HG03159 (cell line): ENCODE data around the gene BRME1.

ENCODE experiments used
- ATAC-seq: cut with Tn5 transposase; IDR thresholded peaks from one replicate; pipeline ENCODE4 v1.9.1; 2021; ENCODE audit warnings: mild to moderate bottlenecking, moderate library complexity; ENCODE audit not compliant: unreplicated experiment

The BRME1 gene

DNA sequence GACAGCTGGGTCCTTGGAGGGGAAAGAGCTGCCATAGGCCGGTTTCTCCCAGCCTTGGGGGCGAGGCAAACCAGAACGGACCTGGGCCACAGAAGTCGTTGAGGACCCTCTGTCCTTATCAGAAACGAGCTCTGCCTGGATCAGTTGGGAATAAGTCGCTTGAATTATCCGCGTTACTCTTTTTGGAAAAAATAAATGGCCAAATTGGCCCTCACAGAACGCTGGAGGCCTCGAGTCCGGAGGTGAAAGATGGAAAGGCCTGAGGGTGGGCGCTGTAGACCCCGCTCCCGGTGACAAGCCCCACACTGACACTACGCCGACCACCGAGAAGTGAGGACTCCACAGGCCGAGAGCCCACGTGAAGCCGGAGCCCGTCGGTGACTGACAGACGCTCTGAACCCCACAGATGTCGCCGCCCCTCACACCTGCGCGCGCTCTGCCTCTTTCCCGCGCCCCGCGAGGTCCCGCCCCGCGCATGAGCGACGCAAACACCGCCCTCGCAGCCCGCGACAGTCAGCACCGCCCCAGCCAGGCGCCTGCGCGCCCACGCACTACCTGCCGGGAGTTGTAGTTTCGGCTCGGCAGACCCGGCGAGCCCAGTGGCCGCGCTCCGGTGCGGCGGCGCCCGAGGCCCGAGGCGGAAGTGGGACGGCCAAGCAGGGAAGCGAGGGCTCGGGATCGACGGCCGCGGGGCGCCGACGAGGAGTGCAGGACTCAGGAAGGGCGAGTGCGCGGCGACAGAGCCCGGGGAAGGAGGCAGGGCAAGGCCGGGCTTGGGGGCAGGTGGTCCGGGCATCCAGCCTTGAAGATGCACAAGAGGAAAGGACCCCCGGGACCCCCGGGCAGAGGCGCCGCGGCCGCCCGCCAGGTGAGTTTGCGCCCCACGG lies at the start of gene BRME1, which contains the start of gene CC2D1A:
TSS of gene BRME1 (minus strand) at position 484 of the 887 bp plus-strand sequence. CDS start 1,225 bp downstream, outside the sequence.
TSS of gene CC2D1A (plus strand) at position 568 of the 887 bp plus-strand sequence. CDS start at position 809, 241 bp downstream.
- peak; percentile 88 for ATAC-seq

DNA sequence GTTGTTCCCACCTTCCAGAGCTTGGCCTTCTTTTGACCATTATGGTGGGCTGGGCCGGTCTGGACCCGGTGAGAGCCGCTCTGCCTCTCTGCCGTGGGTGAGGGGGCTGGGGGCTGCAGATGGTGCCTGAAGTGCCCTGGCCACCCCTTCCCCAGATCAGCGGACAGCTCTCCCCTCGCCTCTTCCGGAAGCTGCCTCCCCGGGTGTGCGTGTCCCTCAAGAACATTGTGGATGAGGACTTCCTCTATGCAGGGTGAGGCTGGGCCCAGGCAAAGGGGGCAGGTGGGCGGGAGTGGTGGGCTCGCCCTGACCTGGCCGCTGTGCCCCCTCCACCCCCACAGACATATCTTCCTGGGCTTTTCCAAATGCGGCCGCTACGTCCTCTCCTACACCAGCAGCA lies 48.3 kb upstream of the BRME1 start:
- ATAC-seq, result no peak

DNA sequence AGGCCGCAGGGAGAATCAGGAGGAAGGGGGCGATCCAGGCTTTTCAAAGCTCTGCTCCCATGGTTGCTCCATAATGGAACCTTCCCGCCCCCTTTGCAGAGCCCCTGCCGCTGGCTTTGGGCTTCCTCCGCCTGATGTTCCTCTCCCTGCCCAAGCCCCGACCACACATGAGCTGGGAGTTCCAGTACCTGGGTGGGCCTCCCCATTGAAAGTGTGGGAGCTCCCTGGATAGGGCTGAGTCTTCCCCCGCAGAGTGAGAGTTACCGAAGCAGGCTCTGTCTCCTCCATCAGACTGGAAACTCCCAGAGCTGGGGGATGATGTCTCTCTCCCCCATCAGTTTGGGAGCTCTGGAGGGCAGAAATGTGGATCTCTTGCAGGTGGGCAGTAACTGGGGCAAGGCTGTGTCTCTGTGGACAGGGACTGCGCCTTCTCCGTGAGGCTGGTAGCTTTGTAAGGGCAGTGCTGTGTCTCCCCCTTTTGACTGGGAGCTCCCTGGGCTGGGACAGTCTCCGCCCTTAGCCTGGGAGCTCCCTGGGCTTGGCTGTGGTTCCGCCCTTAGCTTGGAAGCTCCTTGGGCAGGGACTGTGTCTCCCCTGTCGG lies 47.1 kb upstream of the BRME1 start:
- ATAC-seq, result no peak

DNA sequence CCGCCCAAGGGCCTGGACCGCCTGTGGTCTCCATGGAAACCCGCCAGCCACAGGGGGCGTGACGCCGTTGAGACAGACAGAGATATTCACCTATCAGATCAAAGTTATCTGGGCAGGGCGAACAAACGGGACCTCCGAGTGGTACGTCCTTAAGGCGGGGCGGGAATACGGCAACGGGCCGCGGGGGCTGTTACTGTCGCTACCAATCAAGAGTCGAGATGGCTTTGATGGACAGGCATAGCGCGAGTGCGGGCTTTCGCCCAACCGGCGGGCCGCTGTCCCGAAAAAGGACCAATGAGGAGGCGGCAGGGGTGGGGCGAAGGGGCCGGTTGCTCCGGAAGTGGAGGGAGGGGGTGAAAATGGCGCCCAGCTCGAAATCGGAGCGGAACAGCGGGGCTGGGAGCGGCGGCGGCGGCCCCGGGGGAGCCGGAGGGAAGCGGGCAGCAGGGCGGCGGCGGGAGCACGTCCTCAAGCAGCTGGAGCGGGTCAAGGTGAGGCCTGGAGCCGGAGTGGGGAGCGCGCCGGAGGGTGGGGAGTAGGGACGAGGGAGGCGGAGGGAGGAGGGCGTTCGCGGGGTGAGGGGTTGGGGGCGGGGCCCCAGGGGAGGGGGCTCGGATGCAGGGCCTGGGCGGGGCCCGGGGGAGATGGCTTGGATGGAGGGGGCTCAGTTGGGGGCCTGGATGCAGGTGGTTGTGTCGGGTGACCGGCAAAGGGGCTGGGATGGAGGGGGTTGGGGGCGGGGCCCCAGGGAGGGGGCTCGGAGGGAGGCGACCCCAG lies 46.4 kb upstream of the BRME1 start, which contains the start of gene DCAF15:
TSS of gene DCAF15 (plus strand) at position 356 of the 777 bp plus-strand sequence. CDS start at position 360, 4 bp downstream.
- peak; percentile 97 for ATAC-seq

DNA sequence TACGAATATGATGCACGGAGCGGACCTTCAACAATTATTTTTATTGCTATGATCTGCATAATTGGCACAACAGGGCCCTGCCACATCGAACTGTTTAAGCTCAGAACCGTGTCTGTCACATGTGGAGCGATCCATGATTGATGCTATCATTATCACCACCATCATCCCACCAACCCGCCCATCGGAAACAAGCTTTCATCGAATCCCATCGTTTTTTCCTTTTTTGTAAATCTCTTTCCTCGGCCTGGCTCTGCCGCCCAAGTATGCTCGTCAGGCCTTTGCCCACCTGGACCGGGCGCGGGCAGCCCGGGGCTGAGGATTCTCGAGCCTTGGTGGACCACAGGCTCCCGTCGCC lies 45.9 kb upstream of the BRME1 start:
- no peak for ATAC-seq

DNA sequence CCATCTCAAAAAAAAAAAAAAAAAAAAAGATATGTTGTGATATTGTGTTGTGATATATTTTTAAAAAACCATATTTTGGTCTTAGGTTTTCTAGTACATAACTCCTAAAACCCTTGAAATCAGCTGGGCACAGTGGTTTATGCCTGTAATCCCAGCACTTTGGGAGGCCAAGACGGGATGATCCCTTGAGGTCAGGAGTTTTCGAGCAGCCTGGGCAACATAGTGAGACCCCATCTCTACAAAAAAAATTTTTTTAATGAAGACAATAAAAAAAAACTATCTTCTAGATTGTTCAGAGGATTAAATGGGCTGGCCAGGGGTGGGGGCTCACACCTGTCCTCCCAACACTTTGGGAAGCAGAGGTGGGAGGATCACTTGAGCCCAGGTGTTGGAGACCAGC lies 45.1 kb upstream of the BRME1 start:
- ATAC-seq, result no peak

DNA sequence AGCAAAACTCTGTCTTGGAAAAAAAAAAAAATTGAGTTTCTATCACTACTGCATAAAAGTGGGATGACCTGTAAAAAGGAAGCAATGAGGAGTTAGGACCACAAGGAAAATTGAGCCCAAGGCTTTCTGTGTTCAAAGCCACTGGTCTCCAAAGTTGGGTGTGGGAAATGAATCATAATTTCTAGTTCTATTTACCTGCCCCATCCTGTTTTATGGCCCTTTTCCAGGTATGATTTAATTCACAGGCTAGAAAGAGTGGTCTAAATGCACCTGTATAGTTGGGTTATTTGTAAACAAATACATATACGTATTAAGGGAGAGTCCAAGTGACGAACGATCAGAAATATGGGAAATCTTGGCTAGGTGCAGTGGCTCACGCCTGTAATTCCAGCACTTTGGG lies 40.5 kb upstream of the BRME1 start:
- ATAC-seq, result no peak

DNA sequence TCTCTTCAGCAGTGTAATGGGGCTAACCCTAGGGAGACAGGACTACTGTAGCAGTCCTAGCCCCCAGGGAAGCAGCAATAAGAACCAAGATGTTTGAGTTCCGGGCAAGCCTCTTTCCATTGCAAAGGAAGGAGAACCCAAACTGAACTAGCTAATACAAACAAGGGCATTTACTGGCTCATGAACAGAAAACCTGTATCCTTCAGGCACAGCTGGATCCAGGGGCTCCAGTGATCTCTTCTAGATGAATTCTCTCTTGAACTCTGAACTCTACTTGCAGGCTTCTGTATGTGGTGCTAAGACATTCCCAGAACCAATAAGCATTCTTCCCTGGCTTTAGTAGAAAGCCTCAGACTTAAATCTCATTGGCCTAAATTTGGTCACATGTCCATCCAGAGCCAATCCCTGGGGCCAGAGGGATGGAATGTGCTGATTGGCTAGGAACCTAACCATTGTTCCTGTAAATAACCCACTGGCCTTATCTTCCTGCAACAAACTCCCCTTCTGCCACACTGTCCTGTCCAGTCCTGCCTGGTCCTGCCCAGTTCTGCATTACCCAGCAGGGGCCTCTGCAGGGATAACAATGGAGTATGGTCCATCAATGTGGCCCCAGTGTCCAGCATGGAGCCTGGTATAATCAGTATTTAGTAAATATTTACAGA lies 36.2 kb upstream of the BRME1 start:
- ATAC-seq, result no peak

DNA sequence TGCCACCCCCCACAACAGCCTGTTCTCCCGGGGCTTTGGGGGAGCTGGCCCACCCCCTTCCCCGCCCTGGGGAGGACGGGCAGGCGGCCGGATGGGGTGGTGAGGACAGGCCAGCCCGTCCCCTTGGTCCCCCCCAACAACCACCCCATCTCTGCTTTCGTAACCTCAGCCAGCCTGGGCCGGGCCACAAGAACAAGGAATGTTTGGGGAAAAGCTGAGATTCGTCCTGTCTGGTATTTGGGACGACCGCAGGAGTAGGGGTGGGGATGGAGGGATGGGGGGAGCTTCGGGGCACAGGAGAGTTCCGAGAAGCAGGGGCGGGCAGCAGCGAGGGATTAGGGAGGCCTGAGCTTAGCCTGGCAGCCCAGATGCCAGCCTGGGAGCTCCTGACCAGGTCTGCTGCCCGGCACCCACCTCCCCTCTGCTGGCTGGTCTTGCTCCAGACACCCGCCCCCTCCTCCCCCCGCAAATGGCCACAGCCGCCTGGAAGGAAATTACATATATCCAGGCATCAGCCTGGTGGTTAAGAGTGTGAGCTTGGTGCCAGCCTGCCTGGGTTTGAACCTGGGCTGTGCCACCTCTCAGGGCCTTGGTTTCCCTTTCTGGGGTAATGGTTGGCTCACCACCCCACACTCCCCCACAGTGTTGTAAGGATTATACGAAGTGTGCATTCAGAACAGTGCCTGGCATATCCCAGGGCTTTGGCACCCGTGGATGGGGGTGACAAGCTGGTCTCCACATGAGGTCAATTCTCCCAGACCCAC lies 32.6 kb upstream of the BRME1 start, which contains the start of gene PODNL1:
TSS of gene PODNL1 (minus strand) at position 117 of the 764 bp plus-strand sequence. CDS start 236 bp downstream, outside the sequence.
- no peak for ATAC-seq

DNA sequence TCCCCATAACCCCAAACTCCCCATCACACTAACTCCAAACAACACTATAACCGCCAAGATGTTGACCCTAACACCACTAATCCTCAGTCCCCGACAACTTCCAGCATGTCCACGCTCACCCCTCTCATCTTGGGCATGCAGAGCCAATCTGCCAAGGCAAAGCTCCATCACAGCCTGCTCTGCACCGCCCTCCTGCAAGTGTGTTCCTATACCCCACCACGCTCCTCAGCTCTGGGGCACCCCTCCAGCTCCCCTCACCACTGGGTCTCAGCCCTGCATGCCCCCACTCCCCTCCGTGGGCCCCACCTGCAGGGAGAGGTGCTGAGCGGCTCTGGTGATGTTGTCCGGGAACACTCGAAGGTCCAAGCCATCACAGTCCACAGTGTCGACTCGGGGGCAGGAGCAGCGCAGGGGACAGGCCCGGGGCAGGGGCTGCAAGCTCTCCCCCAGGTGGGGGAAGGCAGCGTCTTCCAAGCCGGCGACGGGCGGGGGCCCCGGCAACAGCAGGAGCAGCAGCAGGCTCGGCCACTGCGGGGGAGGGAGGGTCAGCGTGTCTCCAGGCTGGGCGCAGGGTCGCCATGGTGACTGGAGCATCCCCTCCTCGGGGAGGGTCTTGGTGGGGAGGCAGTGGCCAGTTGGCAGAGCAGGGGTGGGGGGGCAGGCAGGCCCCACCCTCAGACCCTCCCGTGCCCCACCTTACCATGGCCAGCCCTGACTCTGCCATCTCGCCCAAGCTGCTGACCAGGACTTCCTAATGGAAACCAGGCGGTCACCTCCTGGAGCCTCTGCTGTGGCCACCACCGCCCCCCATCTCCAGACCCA lies 31.8 kb upstream of the BRME1 start:
- ATAC-seq, result no peak

DNA sequence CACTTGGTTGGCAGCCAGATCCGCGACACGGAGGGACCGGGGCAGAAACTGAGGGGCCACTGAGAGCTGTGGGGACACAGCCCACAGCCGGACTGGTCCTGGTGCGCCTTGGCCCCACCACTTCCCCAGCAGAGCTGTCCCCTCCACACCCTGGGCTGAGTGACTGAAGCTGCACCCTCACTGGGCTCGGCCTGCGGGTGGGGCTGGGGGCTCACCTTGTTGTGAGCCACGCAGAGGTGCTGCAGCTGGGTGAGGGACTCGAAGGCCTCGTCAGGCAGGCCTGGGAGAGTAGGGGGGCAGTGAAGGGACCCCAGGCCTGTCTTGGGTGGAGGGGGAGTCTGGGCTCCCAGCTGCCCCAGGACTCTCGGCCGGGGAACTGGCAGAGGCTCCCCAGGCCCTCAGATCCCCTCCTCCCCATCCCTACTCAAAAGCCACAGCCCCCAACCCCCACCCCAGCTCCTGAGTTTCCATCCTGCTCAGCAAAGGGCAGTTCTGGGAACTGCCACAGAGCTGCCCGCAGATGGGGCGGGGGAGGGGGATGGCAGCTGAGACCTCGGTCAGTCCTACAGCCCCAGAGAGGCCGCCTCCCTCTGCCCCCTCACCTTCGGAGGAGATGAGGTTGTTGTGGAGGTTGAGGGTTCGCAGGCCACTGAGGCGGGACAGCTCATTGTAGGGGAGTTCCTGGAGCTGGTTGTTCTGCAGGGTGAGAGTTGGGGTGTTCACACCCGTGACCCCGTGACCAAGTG lies 30.0 kb upstream of the BRME1 start:
- ATAC-seq, result no peak

DNA sequence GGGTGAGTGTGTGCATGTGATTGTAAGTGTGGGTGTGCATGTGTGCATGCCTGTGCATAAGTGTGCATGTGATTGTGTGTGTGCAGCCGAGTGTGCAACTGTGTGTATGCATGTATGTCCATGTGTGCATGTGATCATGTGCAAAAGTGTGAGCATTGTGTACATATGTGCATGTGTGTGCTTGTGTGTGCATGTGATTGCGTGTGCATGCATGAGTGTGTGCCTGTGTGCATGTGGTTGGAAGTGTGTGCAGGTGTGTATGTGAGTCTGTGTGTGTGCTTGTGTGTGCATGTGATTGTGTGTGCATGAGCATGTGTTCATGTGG lies 28.8 kb upstream of the BRME1 start:
- ATAC-seq, result no peak

DNA sequence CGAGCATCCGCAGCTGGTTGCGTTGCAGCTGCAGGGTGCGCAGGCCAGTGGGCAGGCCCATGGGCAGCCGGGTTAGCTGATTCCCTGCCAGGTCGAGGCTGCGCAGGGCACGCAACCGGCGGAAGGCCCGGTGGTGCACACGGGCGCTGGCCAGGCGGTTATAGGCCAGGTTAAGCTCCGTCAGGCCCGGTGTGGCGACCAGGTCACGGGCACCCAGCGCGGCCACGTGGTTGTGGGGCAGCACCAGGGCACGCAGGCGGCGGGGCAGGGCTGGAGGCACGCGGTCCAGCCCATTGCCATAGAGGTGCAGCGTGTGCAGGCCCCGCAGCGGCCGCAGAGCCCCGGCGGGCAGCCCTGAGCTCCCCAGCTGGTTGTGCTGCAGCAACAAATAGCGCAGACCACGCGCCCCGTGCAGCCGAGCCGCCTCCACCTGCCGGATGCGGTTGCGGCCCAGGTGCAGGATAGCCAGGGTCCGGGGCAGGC lies 27.0 kb upstream of the BRME1 start:
- no peak for ATAC-seq

DNA sequence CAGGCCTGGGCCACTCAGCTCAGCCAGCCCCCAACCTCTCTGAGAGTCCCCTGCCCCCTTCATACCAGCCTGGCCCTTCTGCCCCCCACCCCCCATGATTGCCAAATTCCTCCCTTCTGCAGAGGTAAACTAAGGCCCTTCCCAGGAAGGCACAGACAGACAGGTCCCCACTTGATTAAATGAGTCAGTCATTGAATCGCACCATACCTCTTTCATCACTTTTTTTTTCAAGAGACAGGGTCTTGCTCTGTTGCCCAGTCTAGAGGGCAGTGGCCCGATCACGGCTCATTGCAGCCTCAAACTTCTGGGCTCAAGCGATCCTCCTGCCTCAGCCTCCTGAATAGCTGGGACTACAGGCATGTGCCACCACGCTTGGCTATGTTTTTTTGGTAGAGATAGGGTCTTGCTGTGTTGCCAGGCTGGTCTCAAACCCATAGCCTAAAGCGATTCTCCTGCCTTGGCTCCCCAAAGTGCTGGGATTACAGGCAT lies 26.3 kb upstream of the BRME1 start:
- ATAC-seq, result no peak

DNA sequence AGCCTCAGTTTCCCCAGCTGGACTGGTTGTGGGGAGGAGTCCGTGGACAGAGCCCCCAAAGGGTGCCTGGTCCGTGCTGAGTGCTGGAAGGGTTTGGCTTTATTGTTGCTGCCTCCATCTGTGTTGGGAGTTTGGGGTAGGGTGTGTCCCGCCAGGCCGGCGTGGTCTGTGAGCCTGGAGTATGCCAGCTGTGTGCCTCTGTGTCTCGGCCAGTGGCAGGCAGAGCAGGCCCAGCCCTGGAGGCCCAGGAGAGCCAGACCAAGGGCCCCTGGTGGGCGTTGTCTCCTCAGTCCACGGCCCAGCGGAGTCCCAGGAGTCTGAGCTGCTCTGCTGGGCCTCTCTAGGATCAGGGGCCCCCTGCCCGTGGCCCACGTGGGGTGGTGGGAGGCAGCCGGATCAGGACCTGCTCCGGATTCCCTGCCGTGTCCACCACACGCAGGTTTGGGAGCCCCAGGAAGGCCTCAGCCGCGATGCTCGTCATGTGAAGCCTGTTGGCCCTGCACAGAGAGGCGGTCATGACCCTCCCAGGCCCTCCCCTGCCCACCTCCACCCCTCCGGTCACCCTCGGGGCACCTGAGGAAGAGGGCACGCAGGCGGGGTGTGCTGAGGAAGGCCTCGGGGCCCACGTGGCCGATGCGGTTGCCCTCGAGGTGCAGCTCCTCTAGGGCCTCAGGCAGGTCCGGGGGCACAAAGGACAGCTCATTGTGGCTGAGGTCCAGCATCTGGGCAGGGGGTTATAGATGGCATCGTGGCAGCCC lies 25.7 kb upstream of the BRME1 start:
- ATAC-seq, result no peak

DNA sequence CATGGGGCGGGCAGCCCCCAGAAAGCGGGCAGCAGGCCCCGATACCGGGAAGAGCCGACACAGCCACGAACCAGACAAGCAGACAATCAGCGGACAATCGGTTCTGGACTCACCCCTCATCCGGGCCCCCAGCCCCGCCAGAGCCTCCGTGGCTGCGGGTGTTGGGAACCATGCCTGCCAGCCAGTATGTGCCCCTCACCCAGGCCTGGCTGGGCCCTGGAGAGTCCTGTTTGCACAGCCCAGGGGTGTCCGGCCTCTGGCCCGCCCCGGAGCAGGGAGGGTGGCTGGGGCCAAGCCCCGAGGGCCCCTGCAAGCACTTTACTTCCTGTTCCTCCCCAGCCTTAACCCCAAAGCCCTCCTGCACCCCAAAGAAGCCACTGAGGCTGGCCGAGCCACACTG lies 24.5 kb upstream of the BRME1 start:
- ATAC-seq, result no peak

DNA sequence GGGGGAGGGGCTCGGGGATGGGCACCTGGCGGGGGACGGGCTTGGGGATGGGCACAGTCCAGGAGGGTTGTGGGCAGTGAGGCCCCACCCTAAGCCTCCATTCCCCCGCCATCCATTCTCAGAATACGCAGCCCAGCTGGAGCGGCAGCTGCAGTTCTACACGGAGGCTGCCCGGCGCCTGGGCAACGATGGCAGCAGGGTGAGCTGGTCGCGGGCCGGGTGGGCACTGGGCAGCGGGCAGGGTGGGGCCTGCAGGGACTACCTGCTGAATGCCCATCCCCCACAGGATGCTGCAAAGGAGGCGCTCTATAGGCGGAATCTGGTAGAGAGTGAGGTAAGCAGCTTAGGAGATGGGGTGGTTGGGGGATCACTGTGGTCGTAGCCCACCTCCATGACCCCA lies 24.0 kb upstream of the BRME1 start:
- ATAC-seq, result no peak

DNA sequence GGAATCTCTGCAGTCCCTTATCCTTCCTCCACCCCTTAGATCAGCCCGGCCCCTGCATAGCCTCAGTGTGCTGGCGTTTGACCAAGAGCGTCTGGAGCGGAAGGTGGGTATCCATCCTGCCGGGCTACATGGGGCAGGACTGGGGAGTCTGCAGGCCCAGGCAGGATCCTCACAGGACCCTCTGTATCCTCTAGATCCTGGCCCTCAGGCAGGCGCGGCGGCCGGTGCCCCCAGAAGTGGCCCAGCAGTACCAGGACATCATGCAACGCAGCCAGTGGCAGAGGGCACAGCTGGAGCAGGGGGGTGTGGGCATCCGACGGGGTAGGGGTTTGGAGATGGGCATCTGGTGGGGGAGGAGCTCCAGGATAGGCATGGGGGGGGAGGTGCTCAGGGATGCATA lies 23.4 kb upstream of the BRME1 start:
- ATAC-seq, result no peak
